C4-2B (cell line): ENCODE data around the gene BRD3.

Experiments used
- CTCF ChIP-seq: fragments of 450-650 bp; conservative IDR thresholded peaks from 2 replicates; pipeline ENCODE4 v1.5.1; 2017; ENCODE audit warnings: mild to moderate bottlenecking
- ZFX ChIP-seq: fragments of 450-650 bp; IDR thresholded peaks from 2 replicates; pipeline ENCODE4 v1.6.1; 2017

- TF ChIP-seq CTCF (no peak), ZFX (no peak)
These were observed 34.2 kb downstream of the BRD3 start for GRCh38 chr9:134033516-134034214.
